ENCODE data around the gene PTH2.

The PTH2 gene

GRCh38 chr19:49425922-49426592 lies 2.8 kb upstream of the PTH2 start:
- DNase-seq (ENCODE audit: insufficient read length): no peak
- TF ChIP-seq POLR2A (IDR thresholded peaks at IDR 0.05; ENCODE audit: low read depth, low read length): no peak
- TF ChIP-seq TAF1 (IDR thresholded peaks at IDR 0.05; ENCODE audit: borderline replicate concordance, low read depth, low read length): no peak
- TF ChIP-seq POLR2AphosphoS5 (IDR thresholded peaks at IDR 0.05; ENCODE audit: low read depth, low read length): no peak
- no peak for FAIRE-seq

- no peak for FAIRE-seq
- no peak for DNase-seq (ENCODE audit: insufficient read length)
- TF ChIP-seq POLR2AphosphoS5 (IDR thresholded peaks at IDR 0.05; ENCODE audit: low read depth, low read length): no peak
- no peak for TF ChIP-seq TAF1 (IDR thresholded peaks at IDR 0.05; ENCODE audit: borderline replicate concordance, low read depth, low read length)
- no peak for TF ChIP-seq POLR2A (IDR thresholded peaks at IDR 0.05; ENCODE audit: low read depth, low read length)
Measured at GRCh38 chr19:49425178-49425577, 1.9 kb upstream of the PTH2 start, which contains the start of gene GFY. Gene GFY (plus strand): TSS chr19:49425388. CDS start chr19:49426431, 1,043 bp downstream.

GRCh38 chr19:49423985-49424303 lies 703 bp upstream of the PTH2 start:
- DNase-seq (ENCODE audit: insufficient read length) (no peak), FAIRE-seq (no peak)
- TF ChIP-seq POLR2AphosphoS5 (IDR thresholded peaks at IDR 0.05; ENCODE audit: low read depth, low read length) (no peak), TAF1 (IDR thresholded peaks at IDR 0.05; ENCODE audit: borderline replicate concordance, low read depth, low read length) (no peak), POLR2A (IDR thresholded peaks at IDR 0.05; ENCODE audit: low read depth, low read length) (no peak)

- TF ChIP-seq POLR2AphosphoS5 (IDR thresholded peaks at IDR 0.05; ENCODE audit: low read depth, low read length) (no peak), POLR2A (IDR thresholded peaks at IDR 0.05; ENCODE audit: low read depth, low read length) (no peak), TAF1 (IDR thresholded peaks at IDR 0.05; ENCODE audit: borderline replicate concordance, low read depth, low read length) (no peak)
- FAIRE-seq: no peak
- no peak for DNase-seq (ENCODE audit: insufficient read length)
Measured at GRCh38 chr19:49422407-49423070, 702 bp downstream of the PTH2 start.

GRCh38 chr19:49421878-49422202 lies 1.4 kb downstream of the PTH2 start:
- no peak for TF ChIP-seq TAF1 (IDR thresholded peaks at IDR 0.05; ENCODE audit: borderline replicate concordance, low read depth, low read length)
- no peak for TF ChIP-seq POLR2A (IDR thresholded peaks at IDR 0.05; ENCODE audit: low read depth, low read length)
- no peak for TF ChIP-seq POLR2AphosphoS5 (IDR thresholded peaks at IDR 0.05; ENCODE audit: low read depth, low read length)
- DNase-seq (ENCODE audit: insufficient read length) (no peak), FAIRE-seq (no peak)

- TF ChIP-seq TAF1 (IDR thresholded peaks at IDR 0.05; ENCODE audit: borderline replicate concordance, low read depth, low read length): no peak
- no peak for TF ChIP-seq POLR2A (IDR thresholded peaks at IDR 0.05; ENCODE audit: low read depth, low read length)
- FAIRE-seq (no peak), DNase-seq (ENCODE audit: insufficient read length) (peak; percentile 61)
Measured at GRCh38 chr19:49421039-49421877, 2.0 kb downstream of the PTH2 start.

GRCh38 chr19:49420227-49420626 lies 3.0 kb downstream of the PTH2 start:
- FAIRE-seq (no peak), DNase-seq (ENCODE audit: insufficient read length) (no peak)
- TF ChIP-seq TAF1 (IDR thresholded peaks at IDR 0.05; ENCODE audit: borderline replicate concordance, low read depth, low read length): no peak

GRCh38 chr19:49419173-49419572 lies 4.1 kb downstream of the PTH2 start:
- TF ChIP-seq POLR2AphosphoS5 (IDR thresholded peaks at IDR 0.05; ENCODE audit: low read depth, low read length) (no peak), TAF1 (IDR thresholded peaks at IDR 0.05; ENCODE audit: borderline replicate concordance, low read depth, low read length) (no peak)
- DNase-seq (ENCODE audit: insufficient read length) (no peak), FAIRE-seq (no peak)

- TF ChIP-seq POLR2A (IDR thresholded peaks at IDR 0.05; ENCODE audit: low read depth, low read length): no peak
- TF ChIP-seq TAF1 (IDR thresholded peaks at IDR 0.05; ENCODE audit: borderline replicate concordance, low read depth, low read length): no peak
- TF ChIP-seq POLR2AphosphoS5 (IDR thresholded peaks at IDR 0.05; ENCODE audit: low read depth, low read length): no peak
- FAIRE-seq (no peak), DNase-seq (ENCODE audit: insufficient read length) (no peak)
Measured at GRCh38 chr19:49418511-49418910, 4.7 kb downstream of the PTH2 start.

GRCh38 chr19:49417088-49417487 lies 6.2 kb downstream of the PTH2 start:
- no peak for FAIRE-seq
- TF ChIP-seq TAF1 (IDR thresholded peaks at IDR 0.05; ENCODE audit: borderline replicate concordance, low read depth, low read length) (no peak), POLR2A (IDR thresholded peaks at IDR 0.05; ENCODE audit: low read depth, low read length) (no peak), POLR2AphosphoS5 (IDR thresholded peaks at IDR 0.05; ENCODE audit: low read depth, low read length) (no peak)
- DNase-seq (ENCODE audit: insufficient read length): no peak

- FAIRE-seq (no peak), DNase-seq (ENCODE audit: insufficient read length) (no peak)
- TF ChIP-seq POLR2A (IDR thresholded peaks at IDR 0.05; ENCODE audit: low read depth, low read length): no peak
- TF ChIP-seq TAF1 (IDR thresholded peaks at IDR 0.05; ENCODE audit: borderline replicate concordance, low read depth, low read length): no peak
- no peak for TF ChIP-seq POLR2AphosphoS5 (IDR thresholded peaks at IDR 0.05; ENCODE audit: low read depth, low read length)
Measured at GRCh38 chr19:49415810-49416200, 7.4 kb downstream of the PTH2 start.
